Large intestine (tissue), 3 donors: ENCODE results near the gene C8A. TPM values are rescaled to one million over a fixed set of nuclear protein-coding genes. Genes with fewer than 3 reads are reported as not detected.

Experiments
- DNase-seq, 2 donors: peaks; one replicate each; pipeline versions ENCODE4 v3.0.0 to v3.0.0-alpha.2; 2013
- H3K27ac ChIP-seq: one replicate; pipeline ENCODE4 v1.5.1; 2013; ENCODE audit warnings: low read length
- H3K27me3 ChIP-seq: 2 replicates; pipeline ENCODE4 v1.6.1; 2013; ENCODE audit warnings: low read length; ENCODE audit not compliant: control insufficient read depth, insufficient read depth
- H3K36me3 ChIP-seq: 2 replicates; pipeline ENCODE4 v1.6.1; 2013; ENCODE audit warnings: low read length; ENCODE audit not compliant: control insufficient read depth, insufficient read depth
- H3K4me1 ChIP-seq: one replicate; pipeline ENCODE4 v1.6.1; 2013; ENCODE audit warnings: low read length; ENCODE audit not compliant: control insufficient read depth, insufficient read depth
- H3K4me3 ChIP-seq: one replicate; pipeline ENCODE4 v1.5.1; 2013; ENCODE audit warnings: low read length
- H3K9me3 ChIP-seq: one replicate; pipeline ENCODE4 v1.6.1; 2013; ENCODE audit warnings: mild to moderate bottlenecking, low read depth, low read length, moderate library complexity; ENCODE audit not compliant: control insufficient read depth
- WGBS: methylation state at CpG from one replicate; pipeline ENCODE4 v1.1.5; 2013; ENCODE audit warnings: low lambda C conversion rate; ENCODE audit not compliant: insufficient coverage; 5-methylcytosine and 5-hydroxymethylcytosine counted together
- polyA plus RNA-seq: library from polyadenylated mRNA; unstranded; fragments of 120-200 nt; gene quantifications from one replicate; pipeline ENCODE4 v1.2.1, GENCODE V29; 2013

C8A gene
- polyA plus RNA-seq, 1 donor: 0.34 TPM

DNA sequence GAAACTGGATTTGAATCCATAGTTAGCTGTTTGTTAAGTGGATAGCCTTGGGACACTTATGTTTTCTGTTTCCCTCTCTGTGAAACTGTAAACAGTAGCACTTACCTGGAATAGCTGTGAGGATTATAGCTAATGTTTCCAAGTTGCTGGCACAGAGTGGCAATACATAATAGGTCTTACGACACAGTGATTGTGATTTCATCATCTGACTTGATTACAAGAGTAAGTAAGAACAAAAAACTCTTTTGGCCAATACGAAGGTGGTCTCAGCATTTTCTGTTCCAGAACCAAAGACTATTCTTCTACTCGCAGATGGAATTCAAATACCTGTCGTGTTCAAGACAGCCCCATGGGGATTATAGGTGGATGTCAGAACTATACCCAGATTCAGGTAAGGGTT lies 109.1 kb downstream of the C8A start:
- no peaks in the 10 kb centered on the region for H3K27me3 ChIP-seq
- no peak overlapping the region for H3K27ac ChIP-seq
- H3K4me3 ChIP-seq: no peak overlapping the region
- WGBS: 100% methylated on average over 2 of the region's 4 CpGs
- no peaks in the 10 kb centered on the region for H3K36me3 ChIP-seq
- peaks cover 2% of the 10 kb centered on the region for H3K4me1 ChIP-seq
- DNase-seq: no peak
- no peaks in the 10 kb centered on the region for H3K9me3 ChIP-seq

DNA sequence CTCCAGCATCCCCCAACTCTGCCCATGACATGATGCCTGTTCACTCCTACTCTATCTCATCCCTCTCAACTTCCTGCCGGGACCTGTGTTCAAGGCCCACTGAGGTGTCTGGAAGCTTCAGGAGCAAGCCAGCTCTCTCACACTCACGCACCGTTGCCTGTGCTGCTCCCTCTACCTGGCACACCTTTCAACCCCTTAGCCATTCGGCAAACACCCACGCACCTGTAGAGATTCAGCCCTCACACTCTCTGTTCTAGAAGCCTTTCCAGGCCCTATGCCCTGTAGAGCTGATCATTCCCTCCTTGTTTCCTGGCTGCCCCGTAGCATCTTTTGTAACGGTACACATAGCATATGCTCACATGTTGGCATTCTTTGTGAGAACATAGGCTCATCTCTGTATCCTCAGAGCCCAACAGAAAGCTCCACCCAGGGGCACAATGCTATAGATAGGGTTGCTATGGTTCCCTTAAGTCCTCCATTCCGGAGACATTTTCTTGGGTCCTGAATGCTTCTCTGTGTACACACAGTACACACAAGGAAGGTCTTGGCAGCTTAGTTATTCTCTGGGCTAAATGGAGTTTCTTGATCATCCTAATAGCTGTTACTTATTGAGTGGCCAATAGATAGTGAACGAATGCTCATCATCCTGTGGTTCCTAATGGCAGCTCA lies 109.9 kb downstream of the C8A start:
- Histone ChIP-seq H3K4me1 (peaks cover 2% of the 10 kb centered on the region), H3K36me3 (no peaks in the 10 kb centered on the region), H3K4me3 (no peak overlapping the region), H3K27ac (no peak overlapping the region), H3K9me3 (no peaks in the 10 kb centered on the region), H3K27me3 (no peaks in the 10 kb centered on the region)
- no peak for DNase-seq
- WGBS: no CpG with 5 or more reads among the region's 9 CpGs

DNA sequence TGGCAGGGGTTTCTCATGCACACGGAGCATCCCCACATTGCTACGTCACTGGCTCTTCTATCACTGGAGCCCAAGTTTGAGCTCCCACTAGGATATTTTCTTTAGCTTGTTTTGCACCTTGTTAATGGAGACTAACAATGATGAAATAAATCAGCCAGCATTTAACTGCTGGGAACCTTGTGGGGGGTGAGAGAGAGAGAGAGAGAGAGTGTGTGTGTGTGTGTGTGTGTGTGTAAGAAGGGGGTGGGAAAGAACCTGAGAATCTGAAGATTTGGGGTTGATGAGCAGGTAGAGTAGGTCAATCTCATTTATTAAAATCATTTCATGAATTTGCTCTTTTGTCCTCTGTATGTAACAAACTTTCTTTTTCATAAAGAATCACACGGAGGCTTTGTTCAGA lies 110.6 kb downstream of the C8A start:
- no peaks in the 10 kb centered on the region for H3K9me3 ChIP-seq
- H3K27me3 ChIP-seq: no peaks in the 10 kb centered on the region
- WGBS: 78% methylated on average over 1 of the region's 3 CpGs
- no peak for DNase-seq
- no peaks in the 10 kb centered on the region for H3K36me3 ChIP-seq
- no peak overlapping the region for H3K27ac ChIP-seq
- H3K4me3 ChIP-seq: no peak overlapping the region
- H3K4me1 ChIP-seq: peaks cover 2% of the 10 kb centered on the region

GRCh38 chr1:56965916-56966697 lies 111.5 kb downstream of the C8A start, which contains the start of gene C8B:
C8B (minus strand) TSS chr1:56966015; CDS start chr1:56965948, 67 bp downstream.
- Histone ChIP-seq H3K4me1 (peaks cover 2% of the 10 kb centered on the region), H3K27me3 (no peaks in the 10 kb centered on the region), H3K9me3 (no peaks in the 10 kb centered on the region), H3K27ac (no peak within 1 kb of the TSS), H3K4me3 (no peak within 1 kb of the TSS), H3K36me3 (no peaks in the 10 kb centered on the region)
- peak in 1 of 2 donors; percentile 50 for DNase-seq
- no CpG with 5 or more reads among the region's 3 CpGs for WGBS

GRCh38 chr1:56966698-56966999 lies 112.1 kb downstream of the C8A start:
- no peak for DNase-seq
- Histone ChIP-seq H3K4me1 (peaks cover 2% of the 10 kb centered on the region), H3K27me3 (no peaks in the 10 kb centered on the region), H3K4me3 (no peak overlapping the region), H3K36me3 (no peaks in the 10 kb centered on the region), H3K9me3 (no peaks in the 10 kb centered on the region), H3K27ac (no peak overlapping the region)
- 100% methylated on average over 1 of the region's 1 CpG for WGBS

- Histone ChIP-seq H3K4me3 (no peak overlapping the region), H3K27ac (no peak overlapping the region), H3K36me3 (no peaks in the 10 kb centered on the region), H3K9me3 (no peaks in the 10 kb centered on the region), H3K4me1 (peaks cover 2% of the 10 kb centered on the region), H3K27me3 (no peaks in the 10 kb centered on the region)
- no CpG with 5 or more reads among the region's 3 CpGs for WGBS
- no peak for DNase-seq
Observed at GRCh38 chr1:56967355-56967754, 112.8 kb downstream of the C8A start.

Other genes with a start within 250 kb of the C8A start
- 5.3 TPM for gene PRKAA2, start 209.5 kb upstream of the C8A start, polyA plus RNA-seq
- gene FYB2, start 35.4 kb upstream of the C8A start, polyA plus RNA-seq: 10.8 TPM
- 0.06 TPM for gene C8B, start 111.2 kb downstream of the C8A start, polyA plus RNA-seq